RWPE1 (cell line): ENCODE results near the gene DTYMK.
"Not testable (repeated sequence)": the region's sequence is repeated elsewhere in the genome, so short reads cannot be mapped to it uniquely, and the experiment has no call there.

Experiments used
- CTCF ChIA-PET: fragments of 350-600 bp; sonication (Branson Sonifier 250); formaldehyde crosslinking; extraction: SDS; loops from one replicate; lab custom pipeline; 2021; lab: Yijun Ruan, JAX
- POLR2A ChIA-PET: fragments of 400-600 bp; formaldehyde crosslinking; extraction: SDS; loops from one replicate; lab custom pipeline; 2020; ENCODE audit warnings: antibody characterized with exemption; ENCODE audit not compliant: low non-redundant PET; lab: Yijun Ruan, JAX
- DNase-seq: peaks from one replicate; pipeline ENCODE4 v3.0.0; 2012; ENCODE audit warnings: low spot score
- H3K27ac ChIP-seq: fragments of 450-650 bp; 2 replicates; pipeline ENCODE4 v1.5.1; 2017
- TF ChIP-seq, protein P1 (sequence below): fragments of 450-650 bp; conservative IDR thresholded peaks from 2 replicates; pipeline ENCODE4 v1.5.1; 2017; ENCODE audit warnings: low read depth, mild to moderate bottlenecking

Gene DTYMK

DNA sequence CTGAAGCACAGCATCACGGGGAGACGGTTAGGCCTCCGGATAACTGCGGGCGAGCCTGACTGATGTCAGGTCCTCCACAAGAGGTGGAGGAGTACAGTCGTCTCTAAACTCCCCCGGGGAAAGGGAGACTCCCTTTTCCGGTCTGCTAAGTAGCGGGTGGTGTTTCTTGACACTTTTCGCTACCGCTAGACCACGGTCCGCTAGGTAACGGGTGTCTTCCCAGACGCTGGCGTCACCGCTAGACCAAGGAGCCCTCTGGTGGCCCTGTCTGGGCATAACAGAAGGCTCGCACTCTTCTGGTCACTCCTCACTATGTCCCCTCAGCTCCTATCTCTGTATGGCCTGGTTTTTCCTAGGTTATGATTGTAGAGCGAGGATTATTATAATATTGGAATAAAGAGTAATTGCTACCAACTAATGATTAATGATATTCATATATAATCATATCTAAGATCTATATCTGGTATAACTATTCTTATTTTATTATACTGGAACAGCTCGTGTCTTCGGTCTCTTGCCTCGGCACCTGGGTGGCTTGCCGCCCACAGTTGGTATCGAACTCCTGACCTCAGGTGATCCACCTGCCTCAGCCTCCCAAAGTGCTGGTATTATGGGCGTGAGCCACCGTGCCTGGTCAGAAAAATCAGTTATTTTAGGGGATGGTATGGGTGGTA lies 46.0 kb upstream of the DTYMK start:
- H3K27ac ChIP-seq: 0 out of 2 replicates have a peak overlapping the region, but pooled peaks have one; percentile 96
- CTCF ChIA-PET: interaction anchor here (2.1 kb wide), 1 partner anchor 146 kb away, joined by 5 read pairs; no protein-coding TSS in a partner anchor
- TF ChIP-seq, protein P1, sequence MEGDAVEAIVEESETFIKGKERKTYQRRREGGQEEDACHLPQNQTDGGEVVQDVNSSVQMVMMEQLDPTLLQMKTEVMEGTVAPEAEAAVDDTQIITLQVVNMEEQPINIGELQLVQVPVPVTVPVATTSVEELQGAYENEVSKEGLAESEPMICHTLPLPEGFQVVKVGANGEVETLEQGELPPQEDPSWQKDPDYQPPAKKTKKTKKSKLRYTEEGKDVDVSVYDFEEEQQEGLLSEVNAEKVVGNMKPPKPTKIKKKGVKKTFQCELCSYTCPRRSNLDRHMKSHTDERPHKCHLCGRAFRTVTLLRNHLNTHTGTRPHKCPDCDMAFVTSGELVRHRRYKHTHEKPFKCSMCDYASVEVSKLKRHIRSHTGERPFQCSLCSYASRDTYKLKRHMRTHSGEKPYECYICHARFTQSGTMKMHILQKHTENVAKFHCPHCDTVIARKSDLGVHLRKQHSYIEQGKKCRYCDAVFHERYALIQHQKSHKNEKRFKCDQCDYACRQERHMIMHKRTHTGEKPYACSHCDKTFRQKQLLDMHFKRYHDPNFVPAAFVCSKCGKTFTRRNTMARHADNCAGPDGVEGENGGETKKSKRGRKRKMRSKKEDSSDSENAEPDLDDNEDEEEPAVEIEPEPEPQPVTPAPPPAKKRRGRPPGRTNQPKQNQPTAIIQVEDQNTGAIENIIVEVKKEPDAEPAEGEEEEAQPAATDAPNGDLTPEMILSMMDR: peak; percentile 84
- DNase-seq: not testable (repeated sequence)
- POLR2A ChIA-PET: interaction anchor here (2.9 kb wide), 1 partner anchor 31 kb away, joined by 15 read pairs; the partner anchor contains the start of gene ING5

DNA sequence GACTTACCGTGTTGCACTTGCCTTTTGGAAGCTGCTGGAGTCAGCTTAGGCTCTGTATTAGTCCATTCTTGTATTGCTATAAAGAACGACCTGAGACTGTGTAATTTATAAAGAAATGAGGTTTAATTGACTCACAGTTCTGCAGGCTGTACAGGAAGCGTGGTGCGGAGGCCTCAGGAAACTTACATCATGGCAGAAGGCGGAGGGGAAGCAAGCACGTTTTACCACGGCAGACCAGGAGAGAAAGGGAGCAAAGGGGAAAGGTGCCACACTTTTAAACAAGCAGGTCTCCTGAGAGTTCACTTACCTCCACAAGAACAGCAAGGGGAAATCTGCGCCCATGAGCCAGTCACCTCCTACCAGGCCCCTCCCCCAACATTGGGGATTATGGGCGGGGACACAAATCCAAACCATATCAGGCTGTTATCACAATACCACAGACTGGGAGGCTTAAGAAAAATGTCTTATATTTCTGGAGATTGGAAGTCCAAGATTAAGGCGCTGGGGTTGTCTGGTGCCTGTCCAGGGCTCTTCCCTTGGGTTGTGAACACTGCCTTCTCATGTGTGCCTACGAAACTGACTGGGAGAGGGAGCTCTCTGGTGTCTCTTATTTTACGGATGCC lies 44.2 kb upstream of the DTYMK start:
- CTCF ChIA-PET: interaction anchor here (0.6 to 2.1 kb wide), 2 partner anchors 138 to 148 kb away, joined by 3 to 5 read pairs; no protein-coding TSS in a partner anchor
- H3K27ac ChIP-seq: no peak overlapping the region
- TF ChIP-seq, protein P1: no peak
- POLR2A ChIA-PET: no interaction called here
- no peak for DNase-seq

DNA sequence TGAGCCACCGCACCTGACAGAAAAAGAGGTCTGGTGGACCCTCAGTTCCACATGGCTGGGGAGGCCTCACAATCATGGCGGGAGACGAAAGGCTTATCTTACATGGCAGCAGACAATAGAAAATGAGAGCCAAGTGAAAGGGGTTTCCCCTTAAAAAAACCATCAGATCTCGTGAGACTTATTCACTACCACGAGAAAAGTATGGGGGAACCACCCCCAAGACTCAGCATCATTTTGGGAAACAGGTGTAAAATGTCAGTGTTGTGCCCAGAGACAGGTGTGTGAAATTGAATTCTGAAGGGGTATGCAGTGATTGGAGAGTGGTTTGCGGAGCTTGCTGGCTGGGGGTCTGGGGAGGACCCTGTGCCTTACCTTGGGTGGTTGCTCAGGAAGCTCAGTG lies 43.3 kb upstream of the DTYMK start:
- ChIA-PET POLR2A (no interaction called here), CTCF (interaction anchor here (0.7 kb wide), 1 partner anchor 757 kb away, joined by 4 read pairs; no protein-coding TSS in a partner anchor)
- no peak overlapping the region for H3K27ac ChIP-seq
- DNase-seq: no peak
- TF ChIP-seq, protein P1: no peak

DNA sequence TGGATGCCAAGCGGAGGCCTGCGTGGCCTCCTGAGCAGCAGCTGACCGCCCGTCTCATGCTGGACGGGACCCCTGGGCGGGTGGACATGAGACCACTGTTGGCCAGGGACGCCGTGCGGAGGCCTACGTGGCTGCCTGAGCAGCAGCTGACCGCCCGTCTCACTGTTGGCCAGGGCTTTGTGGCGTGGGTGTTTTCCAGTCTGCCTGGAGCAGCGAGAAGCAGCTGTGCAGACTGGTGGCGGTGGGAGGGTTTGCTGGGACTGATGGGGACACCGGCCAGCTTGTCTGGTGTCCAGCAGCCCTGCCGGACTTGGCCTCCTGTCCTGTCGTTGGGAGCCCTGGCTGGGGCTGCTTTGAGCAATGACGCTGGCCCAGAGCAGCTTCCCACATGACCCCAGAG lies 42.0 kb upstream of the DTYMK start:
- TF ChIP-seq, protein P1: no peak
- H3K27ac ChIP-seq: 0 out of 2 replicates have a peak overlapping the region, but pooled peaks have one; percentile 12
- CTCF ChIA-PET: no interaction called here
- no peak for DNase-seq
- POLR2A ChIA-PET: no interaction called here

DNA sequence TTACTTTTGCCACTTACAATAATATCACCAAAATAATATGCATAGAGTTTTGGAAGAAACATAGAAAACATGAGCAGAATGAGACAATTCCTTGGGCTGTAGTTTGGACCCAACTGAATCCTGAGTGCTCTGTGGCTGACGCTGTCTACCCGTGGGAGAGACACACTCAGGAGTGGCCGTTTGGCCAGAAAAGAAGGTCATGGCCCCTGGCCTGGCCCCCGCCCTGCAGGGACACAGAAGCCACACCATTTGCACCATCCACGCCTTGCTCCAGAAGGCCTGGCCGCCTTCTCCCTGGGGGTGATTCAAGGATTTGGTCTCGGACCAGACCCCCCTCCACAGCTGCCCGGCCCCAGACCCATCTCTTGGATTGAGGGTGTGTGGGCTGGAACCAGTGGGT lies 41.4 kb upstream of the DTYMK start:
- peak overlapping the region; percentile 12; the same call in 1 of the 2 replicates for H3K27ac ChIP-seq
- DNase-seq: no peak
- TF ChIP-seq, protein P1: no peak
- CTCF ChIA-PET: no interaction called here
- POLR2A ChIA-PET: no interaction called here

DNA sequence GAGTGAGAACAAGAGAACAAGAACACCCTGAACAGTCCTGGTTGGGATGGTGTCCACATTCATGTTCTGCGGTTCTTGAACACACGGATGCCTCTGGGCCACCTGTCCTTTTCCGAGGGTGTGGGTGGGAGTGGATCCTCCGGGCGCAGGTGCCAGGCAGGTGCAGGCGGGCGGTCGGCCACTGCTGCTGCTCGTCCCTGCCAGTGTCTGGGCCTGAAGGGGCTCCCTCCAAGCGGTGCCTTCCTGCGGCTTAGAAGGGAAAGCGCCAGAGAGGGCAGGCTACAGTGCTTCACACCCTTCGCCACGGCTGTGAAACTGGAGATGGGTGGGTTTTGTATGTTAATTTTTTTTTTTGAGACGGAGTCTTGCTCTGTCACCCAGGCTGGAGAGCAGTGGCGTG lies 39.8 kb upstream of the DTYMK start:
- CTCF ChIA-PET: no interaction called here
- TF ChIP-seq, protein P1: no peak
- no peak overlapping the region; the same call in 1 of the 2 replicates for H3K27ac ChIP-seq
- POLR2A ChIA-PET: no interaction called here
- no peak for DNase-seq
